ENCODE results near the gene B4GALNT4. TPM values are rescaled to one million over a fixed set of nuclear protein-coding genes. Genes with fewer than 3 reads are reported as not detected.

Gene B4GALNT4
- total and polyA plus RNA-seq, 2 of the 13 experiments (the other 11 are each of a cell fraction or from before 2014, with no cell fraction given): 30.5 to 50.1 TPM

DNA sequence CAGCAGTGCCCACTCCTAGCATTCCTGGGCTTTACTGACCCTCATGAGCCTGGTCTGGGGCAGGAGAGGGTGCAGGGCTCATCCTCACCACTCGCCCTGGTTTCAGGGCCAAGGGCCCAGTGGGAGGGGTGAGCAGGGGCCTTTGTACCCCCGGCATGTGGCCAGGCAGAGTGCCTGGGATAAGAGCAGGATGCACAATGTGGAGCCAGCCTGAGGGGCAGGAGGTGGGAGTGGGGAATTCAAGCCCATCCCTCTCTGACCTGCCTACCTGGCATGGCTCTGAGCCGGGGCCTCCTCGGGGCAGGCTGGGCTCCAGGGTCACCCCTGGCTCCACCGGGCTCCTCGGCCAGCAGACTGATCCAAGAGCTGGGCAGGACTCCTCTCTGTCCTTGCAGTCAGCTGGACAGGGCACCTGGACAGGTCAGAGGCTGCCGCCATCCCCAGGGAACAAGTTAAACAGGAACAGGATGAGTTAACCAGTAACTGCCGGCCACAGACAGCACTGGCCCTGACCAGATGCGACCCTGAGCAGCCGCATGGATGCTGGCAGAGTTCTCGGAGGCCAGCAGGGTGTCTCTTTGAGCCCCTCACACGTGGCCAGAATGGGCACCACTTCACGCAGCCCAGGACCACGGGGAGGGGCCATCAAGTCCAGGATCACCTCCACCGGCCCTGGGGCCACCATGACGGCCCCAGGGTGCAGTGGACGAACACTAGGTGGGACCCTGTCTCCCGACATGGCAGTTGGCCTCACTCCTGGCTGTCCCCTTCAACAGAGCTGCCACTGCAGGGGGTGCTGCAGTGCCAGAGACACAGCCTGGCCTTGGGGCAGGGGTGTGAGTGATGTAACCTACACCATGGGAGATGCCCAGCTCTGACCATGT is 40.5 kb downstream of the B4GALNT4 start (continued):
- TF ChIP-seq IRX3 (CRISPR knock-in tag; IDR thresholded peaks at IDR 0.05; ENCODE audit: borderline replicate concordance, low read depth): peak; percentile 85; the same call in 1 of the 2 replicates
- TF ChIP-seq, protein P1, sequence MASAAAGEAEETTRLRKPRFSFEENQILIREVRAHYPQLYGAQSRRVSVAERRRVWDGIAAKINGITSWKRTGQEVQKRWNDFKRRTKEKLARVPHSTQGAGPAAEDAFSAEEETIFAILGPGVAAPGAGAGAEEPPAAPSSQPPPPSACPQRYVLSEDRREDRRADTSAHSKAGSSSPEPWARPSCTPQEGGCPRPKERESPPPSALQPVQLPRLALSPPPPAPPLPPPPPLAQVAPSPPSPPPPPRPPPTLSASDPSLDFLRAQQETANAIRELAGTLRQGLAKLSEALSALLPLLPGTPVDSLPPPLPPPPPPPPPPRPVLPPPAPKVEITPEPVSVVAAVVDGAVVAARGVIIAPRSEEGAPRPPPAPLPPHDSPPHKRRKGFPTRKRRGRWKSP (CRISPR knock-in tag; IDR thresholded peaks at IDR 0.05): no peak; the same call in 1 of the 2 replicates
- TF ChIP-seq, protein P2, sequence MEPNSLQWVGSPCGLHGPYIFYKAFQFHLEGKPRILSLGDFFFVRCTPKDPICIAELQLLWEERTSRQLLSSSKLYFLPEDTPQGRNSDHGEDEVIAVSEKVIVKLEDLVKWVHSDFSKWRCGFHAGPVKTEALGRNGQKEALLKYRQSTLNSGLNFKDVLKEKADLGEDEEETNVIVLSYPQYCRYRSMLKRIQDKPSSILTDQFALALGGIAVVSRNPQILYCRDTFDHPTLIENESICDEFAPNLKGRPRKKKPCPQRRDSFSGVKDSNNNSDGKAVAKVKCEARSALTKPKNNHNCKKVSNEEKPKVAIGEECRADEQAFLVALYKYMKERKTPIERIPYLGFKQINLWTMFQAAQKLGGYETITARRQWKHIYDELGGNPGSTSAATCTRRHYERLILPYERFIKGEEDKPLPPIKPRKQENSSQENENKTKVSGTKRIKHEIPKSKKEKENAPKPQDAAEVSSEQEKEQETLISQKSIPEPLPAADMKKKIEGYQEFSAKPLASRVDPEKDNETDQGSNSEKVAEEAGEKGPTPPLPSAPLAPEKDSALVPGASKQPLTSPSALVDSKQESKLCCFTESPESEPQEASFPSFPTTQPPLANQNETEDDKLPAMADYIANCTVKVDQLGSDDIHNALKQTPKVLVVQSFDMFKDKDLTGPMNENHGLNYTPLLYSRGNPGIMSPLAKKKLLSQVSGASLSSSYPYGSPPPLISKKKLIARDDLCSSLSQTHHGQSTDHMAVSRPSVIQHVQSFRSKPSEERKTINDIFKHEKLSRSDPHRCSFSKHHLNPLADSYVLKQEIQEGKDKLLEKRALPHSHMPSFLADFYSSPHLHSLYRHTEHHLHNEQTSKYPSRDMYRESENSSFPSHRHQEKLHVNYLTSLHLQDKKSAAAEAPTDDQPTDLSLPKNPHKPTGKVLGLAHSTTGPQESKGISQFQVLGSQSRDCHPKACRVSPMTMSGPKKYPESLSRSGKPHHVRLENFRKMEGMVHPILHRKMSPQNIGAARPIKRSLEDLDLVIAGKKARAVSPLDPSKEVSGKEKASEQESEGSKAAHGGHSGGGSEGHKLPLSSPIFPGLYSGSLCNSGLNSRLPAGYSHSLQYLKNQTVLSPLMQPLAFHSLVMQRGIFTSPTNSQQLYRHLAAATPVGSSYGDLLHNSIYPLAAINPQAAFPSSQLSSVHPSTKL (CRISPR knock-in tag; IDR thresholded peaks at IDR 0.05): peak; percentile 40; the same call in 1 of the 2 replicates
- no peak for TF ChIP-seq PCBP1 (IDR thresholded peaks at IDR 0.05; ENCODE audit: borderline replicate concordance, low read depth, low read length)
- peak; percentile 66; the same call in 1 of the 2 replicates for TF ChIP-seq IRF2 (CRISPR knock-in tag; IDR thresholded peaks at IDR 0.05)
- peak; percentile 64; the same call in 1 of the 2 replicates for TF ChIP-seq SPEN (CRISPR knock-in tag; IDR thresholded peaks at IDR 0.05; ENCODE audit: low read depth)
- TF ChIP-seq, protein P3, sequence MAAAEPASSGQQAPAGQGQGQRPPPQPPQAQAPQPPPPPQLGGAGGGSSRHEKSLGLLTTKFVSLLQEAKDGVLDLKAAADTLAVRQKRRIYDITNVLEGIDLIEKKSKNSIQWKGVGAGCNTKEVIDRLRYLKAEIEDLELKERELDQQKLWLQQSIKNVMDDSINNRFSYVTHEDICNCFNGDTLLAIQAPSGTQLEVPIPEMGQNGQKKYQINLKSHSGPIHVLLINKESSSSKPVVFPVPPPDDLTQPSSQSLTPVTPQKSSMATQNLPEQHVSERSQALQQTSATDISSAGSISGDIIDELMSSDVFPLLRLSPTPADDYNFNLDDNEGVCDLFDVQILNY (CRISPR knock-in tag; conservative IDR thresholded peaks at IDR 0.05): no peak
- TF ChIP-seq RCOR2 (CRISPR knock-in tag; IDR thresholded peaks at IDR 0.05): no peak; the same call in 1 of the 2 replicates
- TF ChIP-seq, protein P4, sequence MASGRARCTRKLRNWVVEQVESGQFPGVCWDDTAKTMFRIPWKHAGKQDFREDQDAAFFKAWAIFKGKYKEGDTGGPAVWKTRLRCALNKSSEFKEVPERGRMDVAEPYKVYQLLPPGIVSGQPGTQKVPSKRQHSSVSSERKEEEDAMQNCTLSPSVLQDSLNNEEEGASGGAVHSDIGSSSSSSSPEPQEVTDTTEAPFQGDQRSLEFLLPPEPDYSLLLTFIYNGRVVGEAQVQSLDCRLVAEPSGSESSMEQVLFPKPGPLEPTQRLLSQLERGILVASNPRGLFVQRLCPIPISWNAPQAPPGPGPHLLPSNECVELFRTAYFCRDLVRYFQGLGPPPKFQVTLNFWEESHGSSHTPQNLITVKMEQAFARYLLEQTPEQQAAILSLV (CRISPR knock-in tag; IDR thresholded peaks at IDR 0.05; ENCODE audit: borderline replicate concordance): no peak
- TF ChIP-seq, protein P5, sequence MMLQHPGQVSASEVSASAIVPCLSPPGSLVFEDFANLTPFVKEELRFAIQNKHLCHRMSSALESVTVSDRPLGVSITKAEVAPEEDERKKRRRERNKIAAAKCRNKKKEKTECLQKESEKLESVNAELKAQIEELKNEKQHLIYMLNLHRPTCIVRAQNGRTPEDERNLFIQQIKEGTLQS (CRISPR knock-in tag; IDR thresholded peaks at IDR 0.05): no peak; the same call in 1 of the 2 replicates
- TF ChIP-seq, protein P6, sequence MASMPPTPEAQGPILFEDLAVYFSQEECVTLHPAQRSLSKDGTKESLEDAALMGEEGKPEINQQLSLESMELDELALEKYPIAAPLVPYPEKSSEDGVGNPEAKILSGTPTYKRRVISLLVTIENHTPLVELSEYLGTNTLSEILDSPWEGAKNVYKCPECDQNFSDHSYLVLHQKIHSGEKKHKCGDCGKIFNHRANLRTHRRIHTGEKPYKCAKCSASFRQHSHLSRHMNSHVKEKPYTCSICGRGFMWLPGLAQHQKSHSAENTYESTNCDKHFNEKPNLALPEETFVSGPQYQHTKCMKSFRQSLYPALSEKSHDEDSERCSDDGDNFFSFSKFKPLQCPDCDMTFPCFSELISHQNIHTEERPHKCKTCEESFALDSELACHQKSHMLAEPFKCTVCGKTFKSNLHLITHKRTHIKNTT (CRISPR knock-in tag; IDR thresholded peaks at IDR 0.05): no peak
- TF ChIP-seq, protein P7, sequence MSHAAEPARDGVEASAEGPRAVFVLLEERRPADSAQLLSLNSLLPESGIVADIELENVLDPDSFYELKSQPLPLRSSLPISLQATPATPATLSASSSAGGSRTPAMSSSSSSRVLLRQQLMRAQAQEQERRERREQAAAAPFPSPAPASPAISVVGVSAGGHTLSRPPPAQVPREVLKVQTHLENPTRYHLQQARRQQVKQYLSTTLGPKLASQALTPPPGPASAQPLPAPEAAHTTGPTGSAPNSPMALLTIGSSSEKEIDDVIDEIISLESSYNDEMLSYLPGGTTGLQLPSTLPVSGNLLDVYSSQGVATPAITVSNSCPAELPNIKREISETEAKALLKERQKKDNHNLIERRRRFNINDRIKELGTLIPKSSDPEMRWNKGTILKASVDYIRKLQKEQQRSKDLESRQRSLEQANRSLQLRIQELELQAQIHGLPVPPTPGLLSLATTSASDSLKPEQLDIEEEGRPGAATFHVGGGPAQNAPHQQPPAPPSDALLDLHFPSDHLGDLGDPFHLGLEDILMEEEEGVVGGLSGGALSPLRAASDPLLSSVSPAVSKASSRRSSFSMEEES (CRISPR knock-in tag; IDR thresholded peaks at IDR 0.05): no peak
- no peak for TF ChIP-seq CC2D1A (CRISPR knock-in tag; IDR thresholded peaks at IDR 0.05)
- no peak; the same call in 1 of the 2 replicates for TF ChIP-seq REPIN1 (CRISPR knock-in tag; IDR thresholded peaks at IDR 0.05; ENCODE audit: borderline replicate concordance, low read depth)
- TF ChIP-seq PAWR (CRISPR knock-in tag; IDR thresholded peaks at IDR 0.05; ENCODE audit: borderline replicate concordance): no peak
- peak; percentile 76; the same call in 1 of the 2 replicates for TF ChIP-seq BRD4 (CRISPR knock-in tag; IDR thresholded peaks at IDR 0.05)
- no peak for TF ChIP-seq ZNF850 (CRISPR knock-in tag; conservative IDR thresholded peaks at IDR 0.05)
